NOMO-1 (cell line): ENCODE results near the gene NUP54.

Source experiments
- DNase-seq, 2 experiments: peaks; one replicate each; lab custom pipeline; 2025; ENCODE audit not compliant: unreplicated experiment in 2 of 2; lab: John Stamatoyannopoulos, UW

Gene NUP54

GRCh38 chr4:76074993-76075600, 73.1 kb downstream of the NUP54 start:
- no peak for DNase-seq

- DNase-seq, result no peak
These were observed 73.7 kb downstream of the NUP54 start, which contains the start of gene ART3 for GRCh38 chr4:76074468-76074867. Gene ART3, plus strand, starts transcription at chr4:76074709. Its CDS starts 1,181 bp downstream, at chr4:76075890.

GRCh38 chr4:76072760-76073159, 75.4 kb downstream of the NUP54 start:
- no peak for DNase-seq

- peak; percentile 27 to 82 for DNase-seq
These were observed 80.4 kb downstream of the NUP54 start for GRCh38 chr4:76067652-76068286.

- no peak for DNase-seq
These were observed 81.7 kb downstream of the NUP54 start for GRCh38 chr4:76066546-76066945.
